H1 (cell line): ENCODE data around the gene MEP1B. TPM values are rescaled to one million over a fixed set of nuclear protein-coding genes. Genes with fewer than 3 reads are reported as not detected.

Source experiments
- CTCF ChIA-PET: fragments of 300-600 bp; sonication (Branson Sonifier 250); formaldehyde crosslinking; loops from one replicate; lab custom pipeline; 2021; ENCODE audit not compliant: partially characterized antibody; lab: Charles Lee
- POLR2A ChIA-PET: fragments of 300-600 bp; sonication (Branson Sonifier 250); formaldehyde crosslinking; loops from one replicate; lab custom pipeline; 2021; ENCODE audit warnings: inconsistent platforms; ENCODE audit not compliant: partially characterized antibody; lab: Charles Lee
- DNase-seq, 2 experiments: peaks; one replicate each; pipeline versions ENCODE4 v3.0.0 to v3.0.0-alpha.2; 2010 to 2022; ENCODE audit warnings: low spot score in 2 of 2, low read depth in 1 of 2, mixed read lengths in 1 of 2
- FAIRE-seq: peaks from 2 replicates; lab custom pipeline; 2011; peaks lifted over from hg19 to GRCh38; lab: Jason Lieb, UNC
- H2AFZ ChIP-seq: 2 replicates; pipeline ENCODE4 v1.8.1; 2012; ENCODE audit warnings: low read length, inconsistent platforms
- H2AK5ac ChIP-seq: 2 replicates; pipeline ENCODE4 v1.6.1; 2013; ENCODE audit warnings: low read depth, low read length
- H2BK120ac ChIP-seq: replicated peaks from 2 replicates; pipeline ENCODE3; 2013; ENCODE audit warnings: low read depth, low read length, inconsistent platforms
- H2BK12ac ChIP-seq: 2 replicates; pipeline ENCODE4 v1.6.1; 2013; ENCODE audit warnings: low read depth, low read length
- H2BK15ac ChIP-seq: 2 replicates; pipeline ENCODE4 v1.6.1; 2013; ENCODE audit warnings: low read length
- H2BK20ac ChIP-seq: 2 replicates; pipeline ENCODE4 v1.6.1; 2013; ENCODE audit warnings: low read length
- H2BK5ac ChIP-seq: 2 replicates; pipeline ENCODE4 v1.6.1; 2013; ENCODE audit warnings: low read depth, low read length
- H3K14ac ChIP-seq: 2 replicates; pipeline ENCODE4 v1.6.1; 2013; ENCODE audit warnings: inconsistent platforms; ENCODE audit not compliant: insufficient read length
- H3K18ac ChIP-seq: 2 replicates; pipeline ENCODE4 v1.6.1; 2013; ENCODE audit warnings: low read length; ENCODE audit errors: extremely low read depth
- H3K23ac ChIP-seq: 2 replicates; pipeline ENCODE4 v1.6.1; 2013; ENCODE audit warnings: inconsistent platforms; ENCODE audit not compliant: insufficient read length
- H3K23me2 ChIP-seq: 2 replicates; pipeline ENCODE4 v1.6.1; 2013; ENCODE audit warnings: low read depth, low read length
- H3K27ac ChIP-seq: 2 replicates; pipeline ENCODE4 v1.6.1; 2011; ENCODE audit warnings: low read depth, low read length, inconsistent platforms
- H3K27me3 ChIP-seq, 4 experiments: replicated peaks in 1 of 4; 1 replicate in 1 of 4; 2 replicates in 3 of 4; pipeline versions ENCODE4 v1.6.1 to v1.8.1; 2011 to 2013; ENCODE audit warnings: low read length in 3 of 4, mild to moderate bottlenecking in 3 of 4, inconsistent platforms in 2 of 4, mixed read lengths in 2 of 4, moderate library complexity in 1 of 4; ENCODE audit not compliant: control insufficient read depth in 3 of 4, insufficient read depth in 3 of 4; ENCODE audit errors: extremely low read depth in 1 of 4
- H3K36me3 ChIP-seq, 4 experiments: 2 replicates each; pipeline versions ENCODE4 v1.6.1 to v1.8.1; 2011 to 2013; ENCODE audit warnings: mild to moderate bottlenecking in 4 of 4, low read length in 3 of 4, moderate library complexity in 2 of 4, control low read depth in 1 of 4, inconsistent platforms in 1 of 4; ENCODE audit not compliant: insufficient read depth in 4 of 4, control insufficient read depth in 2 of 4
- H3K4ac ChIP-seq: replicated peaks from 2 replicates; pipeline ENCODE3; 2013; ENCODE audit warnings: low read length, low read depth, mixed read lengths, inconsistent platforms; ENCODE audit not compliant: insufficient read length
- H3K4me1 ChIP-seq, 4 experiments: replicated peaks in 1 of 4; 1 replicate in 1 of 4; 2 replicates in 3 of 4; pipeline versions ENCODE4 v1.6.1 to v1.8.1; 2011 to 2013; ENCODE audit warnings: low read length in 3 of 4, inconsistent platforms in 2 of 4, mixed read lengths in 1 of 4; ENCODE audit not compliant: insufficient read depth in 4 of 4, control insufficient read depth in 3 of 4
- H3K4me2 ChIP-seq, 2 experiments: 2 replicates each; pipeline versions ENCODE4 v1.6.1 to v1.8.1; 2011 to 2013; ENCODE audit warnings: low read depth in 2 of 2, low read length in 2 of 2, control low read depth in 1 of 2, inconsistent platforms in 1 of 2, mild to moderate bottlenecking in 1 of 2; ENCODE audit not compliant: insufficient read depth in 1 of 2
- H3K4me3 ChIP-seq, 4 experiments: fragments of 200-600, 300-600 bp in 1 of 4; sonication (generic), shearing (Covaris generic), sonication (Bioruptor Twin) in 1 of 4; 2 replicates each; pipeline versions ENCODE4 v1.5.1 to v1.8.1; 2011 to 2016; ENCODE audit warnings: low read length in 4 of 4, low read depth in 3 of 4, control low read depth in 2 of 4, inconsistent platforms in 2 of 4, mild to moderate bottlenecking in 2 of 4, mixed read lengths in 1 of 4, moderate library complexity in 1 of 4; ENCODE audit not compliant: insufficient read depth in 2 of 4; ENCODE audit errors: extremely low read depth in 1 of 4
- H3K56ac ChIP-seq: replicated peaks from 2 replicates; pipeline ENCODE3; 2013; ENCODE audit warnings: low read depth, mild to moderate bottlenecking, mixed read lengths, low read length, inconsistent platforms; ENCODE audit not compliant: insufficient read length
- H3K79me1 ChIP-seq: 2 replicates; pipeline ENCODE4 v1.6.1; 2013; ENCODE audit warnings: low read depth, low read length, control low read depth
- H3K79me2 ChIP-seq, 2 experiments: 2 replicates each; pipeline versions ENCODE4 v1.6.1 to v1.8.1; 2012 to 2013; ENCODE audit warnings: low read length in 2 of 2, mild to moderate bottlenecking in 2 of 2, inconsistent platforms in 1 of 2; ENCODE audit not compliant: insufficient read depth in 2 of 2, control insufficient read depth in 1 of 2
- H3K9ac ChIP-seq, 4 experiments: replicated peaks in 1 of 4; 1 replicate in 1 of 4; 2 replicates in 3 of 4; pipeline versions ENCODE4 v1.6.1 to v1.8.1; 2011 to 2013; ENCODE audit warnings: low read depth in 3 of 4, low read length in 3 of 4, control low read depth in 2 of 4, mild to moderate bottlenecking in 2 of 4, moderate library complexity in 2 of 4, inconsistent platforms in 1 of 4; ENCODE audit errors: extremely low read depth in 1 of 4
- H3K9me3 ChIP-seq, 2 experiments: 2 replicates each; pipeline versions ENCODE4 v1.6.1 to v1.8.1; 2012 to 2013; ENCODE audit warnings: mild to moderate bottlenecking in 2 of 2, moderate library complexity in 2 of 2, control low read depth in 1 of 2, inconsistent platforms in 1 of 2, low read depth in 1 of 2, low read length in 1 of 2, mixed read lengths in 1 of 2; ENCODE audit not compliant: insufficient read depth in 2 of 2
- H4K20me1 ChIP-seq, 2 experiments: replicated peaks in 1 of 2; 2 replicates each; pipeline versions ENCODE3 to v1.8.1; 2011 to 2013; ENCODE audit warnings: inconsistent platforms in 2 of 2, low read length in 2 of 2, mild to moderate bottlenecking in 1 of 2; ENCODE audit not compliant: insufficient read depth in 2 of 2, control insufficient read depth in 1 of 2
- H4K5ac ChIP-seq: 2 replicates; pipeline ENCODE4 v1.6.1; 2013; ENCODE audit warnings: low read length, low read depth, mixed read lengths, inconsistent platforms; ENCODE audit not compliant: insufficient read length
- H4K8ac ChIP-seq: 2 replicates; pipeline ENCODE4 v1.8.0; 2013; ENCODE audit warnings: mild to moderate bottlenecking, moderate library complexity, low read length, inconsistent platforms; ENCODE audit not compliant: insufficient read depth; ENCODE audit errors: extremely low read depth
- H4K91ac ChIP-seq: replicated peaks from 2 replicates; pipeline ENCODE3; 2013; ENCODE audit warnings: low read length, mixed read lengths, inconsistent platforms; ENCODE audit not compliant: insufficient read length
- ASH2L ChIP-seq: fragments of 200-600, 300-600 bp; sonication (generic); IDR thresholded peaks from one replicate; pipeline ENCODE4 v1.7.1; 2017; ENCODE audit warnings: low read length
- SP4 ChIP-seq: IDR thresholded peaks from 2 replicates; pipeline ENCODE4 v1.6.1; 2012; ENCODE audit warnings: low read length, inconsistent platforms
- WGBS, 2 experiments: shearing (Covaris generic) in 1 of 2; methylation state at CpG; one replicate each; pipeline versions ENCODE4 v1.1.6 to v1.1.7; 2013 to 2015; ENCODE audit warnings: low lambda C conversion rate in 2 of 2, mixed read lengths in 2 of 2, inconsistent platforms in 1 of 2, low coverage in 1 of 2, missing lambda C conversion rate in 1 of 2; ENCODE audit not compliant: insufficient replicate concordance in 2 of 2, insufficient coverage in 1 of 2, insufficient read length in 1 of 2; ENCODE audit errors: extremely low coverage in 1 of 2, missing lambda C conversion rate in 1 of 2; 5-methylcytosine and 5-hydroxymethylcytosine counted together
- polyA plus RNA-seq, 7 experiments: library from polyadenylated mRNA; depleted of rRNA in 3 of 7; stranded (reverse) in 5 of 7; unstranded in 2 of 7; fragments of >200 nt in 5 of 7; fragments of 200-250 nt in 2 of 7; gene quantifications; 1 replicate in 5 of 7; 2 replicates in 1 of 7; 4 replicates in 1 of 7; pipeline versions ENCODE4 v1.2.1 to v1.2.3, GENCODE V29; 2011 to 2013; ENCODE audit warnings: missing spikeins in 2 of 7, mixed read lengths in 2 of 7
- total RNA-seq: library from RNA; stranded (reverse); fragmentation: NEBNext Ultra II Directional; extraction: Animal tissue kit (Norgen Biotek cat#: 25700); gene quantifications from 2 replicates; pipeline ENCODE4 v1.2.1, GENCODE V29; 2021

Gene MEP1B
- total and polyA plus RNA-seq, 2 of the 8 experiments (the other 6 are each of a cell fraction or from before 2014, with no cell fraction given) = not detected

DNA sequence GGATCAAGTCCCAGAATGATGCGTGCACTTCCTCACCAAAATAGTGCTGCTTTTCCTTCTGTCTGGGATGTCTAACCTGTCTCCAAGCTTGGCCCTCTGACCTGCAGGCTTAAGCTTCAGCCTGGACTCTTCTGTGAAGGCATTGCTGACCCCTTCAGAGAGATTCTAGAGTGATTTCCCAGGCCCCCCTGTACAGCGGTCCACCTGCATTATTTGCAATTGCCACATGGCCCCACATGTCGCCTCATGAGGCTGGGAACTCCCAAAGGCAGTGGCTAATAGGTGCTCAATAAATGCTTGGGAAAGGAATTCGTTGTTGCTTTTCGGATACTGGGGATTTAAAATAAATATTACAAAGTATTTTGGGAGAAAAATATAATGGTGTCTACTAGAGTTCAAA is 32.3 kb upstream of the MEP1B start:
- Histone ChIP-seq H2BK120ac (no peak overlapping the region), H3K4me1 (no peaks in the 10 kb centered on the region), H3K9me3 (no peaks in the 10 kb centered on the region), H3K23me2 (no peaks in the 10 kb centered on the region), H3K4ac (no peak overlapping the region), H2AK5ac (no peak overlapping the region), H3K36me3 (no peaks in the 10 kb centered on the region), H3K79me2 (no peaks in the 10 kb centered on the region), H3K27me3 (no peaks in the 10 kb centered on the region), H3K23ac (no peak overlapping the region), H2BK5ac (no peak overlapping the region), H3K18ac (no peak overlapping the region), H3K9ac (no peak overlapping the region), H3K4me2 (no peak overlapping the region), H2BK20ac (0 out of 2 replicates have a peak overlapping the region, but pooled peaks have one; percentile 1), H4K20me1 (no peaks in the 10 kb centered on the region), H2BK12ac (no peak overlapping the region), H3K56ac (no peak overlapping the region), H2BK15ac (no peak overlapping the region), H3K79me1 (no peaks in the 10 kb centered on the region), H2AFZ (peak overlapping the region; percentile 37; the same call in 1 of the 2 replicates), H4K91ac (no peak overlapping the region), H4K8ac (no peak overlapping the region), H3K27ac (no peak overlapping the region), H3K14ac (no peak overlapping the region), H3K4me3 (no peak overlapping the region), H4K5ac (no peak overlapping the region)
- ChIA-PET POLR2A (no interaction called here), CTCF (interaction anchor here (0.6 to 6.2 kb wide), 44 partner anchors 10 to 797 kb away, joined by 3 to 43 read pairs (median 4); partner anchors contain the start of gene GAREM1)
- DNase-seq = no peak
- FAIRE-seq = no peak
- no peak for TF ChIP-seq SP4
- peak; percentile 60 for TF ChIP-seq ASH2L
- WGBS, 2 experiments = 77% methylated on average over 5 of the region's 5 CpGs; no CpG with 5 or more reads in 1 of the 2 experiments
